HG02623 (cell line): Measurements from ENCODE around the gene GPC6.
"Not testable (repeated sequence)": the region's sequence is repeated elsewhere in the genome, so short reads cannot be mapped to it uniquely, and the experiment has no call there.

Experiments used
- ATAC-seq: cut with Tn5 transposase; IDR thresholded peaks from one replicate; pipeline ENCODE4 v1.9.1; 2021; ENCODE audit warnings: moderate library complexity; ENCODE audit not compliant: unreplicated experiment

Gene GPC6

GRCh38 chr13:93420887-93421286 lies 194.3 kb downstream of the GPC6 start:
- ATAC-seq, result no peak

- ATAC-seq, result no peak
These were observed 196.5 kb downstream of the GPC6 start for GRCh38 chr13:93422980-93423543.

GRCh38 chr13:93425411-93425810 lies 198.8 kb downstream of the GPC6 start:
- ATAC-seq, result no peak

- no peak for ATAC-seq
These were observed 203.8 kb downstream of the GPC6 start for GRCh38 chr13:93430381-93430780.

GRCh38 chr13:93435651-93436050 lies 209.0 kb downstream of the GPC6 start:
- ATAC-seq, result no peak

GRCh38 chr13:93437081-93437480 lies 210.5 kb downstream of the GPC6 start:
- no peak for ATAC-seq

GRCh38 chr13:93446238-93446637 lies 219.6 kb downstream of the GPC6 start:
- no peak for ATAC-seq

- ATAC-seq, result no peak
These were observed 223.6 kb downstream of the GPC6 start for GRCh38 chr13:93450191-93450621.

GRCh38 chr13:93450761-93451160 lies 224.2 kb downstream of the GPC6 start:
- ATAC-seq, result no peak

GRCh38 chr13:93454676-93455235 lies 228.1 kb downstream of the GPC6 start:
- not testable (repeated sequence) for ATAC-seq

GRCh38 chr13:93455861-93456260 lies 229.3 kb downstream of the GPC6 start:
- no peak for ATAC-seq

GRCh38 chr13:93460005-93460404 lies 233.4 kb downstream of the GPC6 start:
- ATAC-seq, result no peak

GRCh38 chr13:93462151-93462550 lies 235.5 kb downstream of the GPC6 start:
- ATAC-seq, result no peak

- no peak for ATAC-seq
These were observed 240.0 kb downstream of the GPC6 start for GRCh38 chr13:93466502-93467036.

- ATAC-seq, result no peak
These were observed 240.6 kb downstream of the GPC6 start for GRCh38 chr13:93467175-93467574.

GRCh38 chr13:93468433-93468832 lies 241.8 kb downstream of the GPC6 start:
- ATAC-seq, result no peak

- no peak for ATAC-seq
These were observed 245.7 kb downstream of the GPC6 start for GRCh38 chr13:93472296-93472695.

- no peak for ATAC-seq
These were observed 246.2 kb downstream of the GPC6 start for GRCh38 chr13:93472814-93473296.

GRCh38 chr13:93473441-93474270 lies 247.0 kb downstream of the GPC6 start:
- ATAC-seq, result no peak

GRCh38 chr13:93476175-93476574 lies 249.6 kb downstream of the GPC6 start:
- no peak for ATAC-seq

GRCh38 chr13:93477238-93477637 lies 250.6 kb downstream of the GPC6 start:
- ATAC-seq, result no peak
